GM23338 (cell line): ENCODE data around the gene L3MBTL4. TPM values are rescaled to one million over a fixed set of nuclear protein-coding genes. Genes with fewer than 3 reads are reported as not detected.

Experiments
- ATAC-seq: fragments of 200-7000 bp; cut with Tn5 transposase; 3 replicates; pipeline ENCODE4 v1.9.1; 2020
- DNase-seq: peaks from one replicate; pipeline ENCODE4 v3.0.0-alpha.2; 2015; ENCODE audit warnings: low spot score
- H2AFZ ChIP-seq: fragments of 200-600 bp; sonication (generic); 2 replicates; pipeline ENCODE4 v1.8.0; 2016; ENCODE audit warnings: antibody characterized with exemption, mild to moderate bottlenecking, moderate library complexity
- H3F3A ChIP-seq: fragments of 200-600 bp; sonication (generic); replicated peaks from 2 replicates; pipeline ENCODE4 v1.8.0; 2017; ENCODE audit warnings: antibody characterized with exemption, mixed run types, low read depth
- H3K27ac ChIP-seq: fragments of 200-600 bp; sonication (generic); 2 replicates; pipeline ENCODE4 v1.6.1; 2016; ENCODE audit warnings: low read depth
- H3K27me3 ChIP-seq: fragments of 200-600 bp; sonication (generic); 2 replicates; pipeline ENCODE4 v1.8.0; 2016; ENCODE audit warnings: mild to moderate bottlenecking, mixed run types, moderate library complexity; ENCODE audit not compliant: insufficient read depth
- H3K36me3 ChIP-seq: fragments of 200-600 bp; sonication (generic); 2 replicates; pipeline ENCODE4 v1.8.0; 2016; ENCODE audit warnings: mild to moderate bottlenecking; ENCODE audit not compliant: insufficient read depth
- H3K4me1 ChIP-seq: fragments of 200-600 bp; sonication (generic); 2 replicates; pipeline ENCODE4 v1.8.0; 2016; ENCODE audit warnings: mild to moderate bottlenecking, moderate library complexity; ENCODE audit not compliant: insufficient read depth
- H3K4me2 ChIP-seq: fragments of 200-600 bp; sonication (generic); 2 replicates; pipeline ENCODE4 v1.7.1; 2017; ENCODE audit warnings: mixed run types
- H3K4me3 ChIP-seq: fragments of 200-600 bp; sonication (generic); 2 replicates; pipeline ENCODE4 v1.6.1; 2016; ENCODE audit warnings: mixed run types
- H3K79me2 ChIP-seq: fragments of 200-600 bp; sonication (generic); replicated peaks from 2 replicates; pipeline ENCODE4 v1.8.0; 2017; ENCODE audit warnings: mild to moderate bottlenecking; ENCODE audit not compliant: insufficient read depth
- H3K9me2 ChIP-seq: fragments of 200-600 bp; sonication (generic); 2 replicates; pipeline ENCODE4 v1.8.0; 2017; ENCODE audit not compliant: insufficient read depth
- H4K20me1 ChIP-seq: fragments of 200-600 bp; sonication (generic); replicated peaks from 2 replicates; pipeline ENCODE4 v1.8.0; 2017; ENCODE audit warnings: mild to moderate bottlenecking; ENCODE audit not compliant: insufficient read depth
- H3K27ac Mint-ChIP-seq: 2 replicates; pipeline ENCODE4 v1.8.0; 2020; ENCODE audit warnings: inconsistent platforms, mild to moderate bottlenecking, moderate library complexity, mixed read lengths
- H3K27me3 Mint-ChIP-seq: 3 replicates; pipeline ENCODE4 v1.8.0; 2022; ENCODE audit warnings: low read depth, mild to moderate bottlenecking, moderate library complexity, mixed read lengths, inconsistent platforms; ENCODE audit not compliant: insufficient read depth, poor library complexity
- H3K36me3 Mint-ChIP-seq: 3 replicates; pipeline ENCODE4 v1.8.0; 2021; ENCODE audit warnings: low read depth, mild to moderate bottlenecking, inconsistent platforms, moderate library complexity, mixed read lengths
- H3K4me1 Mint-ChIP-seq: 3 replicates; pipeline ENCODE4 v1.8.0; 2020; ENCODE audit warnings: mild to moderate bottlenecking, inconsistent platforms, mixed read lengths
- H3K4me3 Mint-ChIP-seq: 3 replicates; pipeline ENCODE4 v1.8.0; 2021; ENCODE audit warnings: moderate library complexity, mild to moderate bottlenecking, inconsistent platforms, mixed read lengths
- H3K9me3 Mint-ChIP-seq: 3 replicates; pipeline ENCODE4 v1.8.0; 2020; ENCODE audit warnings: moderate library complexity, mild to moderate bottlenecking, inconsistent platforms, mixed read lengths
- CREB1 ChIP-seq: fragments of 250-450 bp; sonication (Bioruptor Pico); IDR thresholded peaks from 2 replicates; pipeline ENCODE4 v1.5.0; 2020; ENCODE audit warnings: low read depth, mild to moderate bottlenecking, moderate library complexity
- EZH2 ChIP-seq: fragments of 200-600 bp; sonication (generic); IDR thresholded peaks from one replicate; pipeline ENCODE4 v1.8.0; 2017; ENCODE audit warnings: antibody characterized with exemption, mild to moderate bottlenecking, low read depth; ENCODE audit not compliant: unreplicated experiment
- EZH2phosphoT487 ChIP-seq: fragments of 200-600 bp; sonication (generic); IDR thresholded peaks from one replicate; pipeline ENCODE4 v1.8.1; 2018; ENCODE audit warnings: antibody characterized with exemption; ENCODE audit not compliant: unreplicated experiment
- NANOG ChIP-seq: IDR thresholded peaks from 2 replicates; pipeline ENCODE4 v1.6.1; 2016; ENCODE audit warnings: antibody characterized with exemption, borderline replicate concordance
- POLR2AphosphoS5 ChIP-seq: IDR thresholded peaks from 2 replicates; pipeline ENCODE4 v1.6.1; 2016; ENCODE audit warnings: antibody characterized with exemption, low read depth
- STAT1 ChIP-seq: IDR thresholded peaks from one replicate; pipeline ENCODE4 v1.6.1; 2016; ENCODE audit warnings: antibody characterized with exemption; ENCODE audit not compliant: unreplicated experiment
- ZNF114 ChIP-seq: fragments of 250-450 bp; sonication (Bioruptor Pico); IDR thresholded peaks from 2 replicates; pipeline ENCODE4 v1.5.0; 2020; ENCODE audit warnings: mild to moderate bottlenecking, moderate library complexity
- ZNF331 ChIP-seq: fragments of 250-450 bp; sonication (Bioruptor Pico); IDR thresholded peaks from 2 replicates; pipeline ENCODE4 v1.5.0; 2020; ENCODE audit warnings: low read depth, mild to moderate bottlenecking, moderate library complexity
- polyA plus RNA-seq: library from polyadenylated mRNA; unstranded; fragments of >200 nt; fragmentation: Nextera tagmentation; extraction: Ambion mirVana; gene quantifications from 2 replicates; pipeline ENCODE4 v1.2.1, GENCODE V29; 2016
- total RNA-seq: library from RNA; depleted of rRNA; stranded (reverse); fragments of >200 nt; shearing (Covaris generic); gene quantifications from 2 replicates; pipeline ENCODE4 v1.2.3, GENCODE V29; 2014
- TF ChIP-seq, protein P1 (sequence below): IDR thresholded peaks from 2 replicates; pipeline ENCODE4 v1.6.1; 2016; ENCODE audit warnings: antibody characterized with exemption
- TF ChIP-seq, protein P2 (sequence below), 2 experiments: fragments of 200-600 bp in 1 of 2; sonication (generic) in 1 of 2; conservative IDR thresholded peaks; 2 replicates each; pipeline versions ENCODE4 v1.5.1 to v1.6.1; 2016 to 2017; ENCODE audit warnings: antibody characterized with exemption in 2 of 2, low read depth in 2 of 2, mild to moderate bottlenecking in 2 of 2, moderate library complexity in 1 of 2
- TF ChIP-seq, protein P3 (sequence below): IDR thresholded peaks from one replicate; pipeline ENCODE4 v1.6.1; 2018; ENCODE audit warnings: antibody characterized with exemption; ENCODE audit not compliant: unreplicated experiment

The L3MBTL4 gene
- total and polyA plus RNA-seq, 2 experiments from 2014 or later = 0.48 to 2.8 TPM

DNA sequence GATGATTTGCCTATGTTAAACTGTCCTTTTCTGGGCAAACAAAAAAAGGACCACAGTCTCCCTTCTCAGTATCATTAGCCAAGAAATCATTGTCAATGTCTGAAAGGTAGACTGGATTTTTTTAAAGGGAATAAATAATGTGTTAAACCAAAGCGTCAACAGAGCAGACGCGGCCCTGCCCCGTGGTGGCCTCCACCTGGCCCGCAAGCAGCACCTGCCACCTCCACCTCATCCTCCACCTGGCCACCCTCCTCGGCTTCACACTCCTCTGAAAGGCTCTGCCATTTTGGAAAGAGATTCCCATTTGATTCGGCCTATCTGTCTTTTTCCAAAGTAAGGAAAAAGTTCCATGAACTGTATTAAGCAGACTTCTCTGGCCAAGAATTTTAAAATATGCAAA lies 451.4 kb downstream of the L3MBTL4 start:
- Histone ChIP-seq H3F3A (no peaks in the 10 kb centered on the region), H3K27ac (no peak overlapping the region), H2AFZ (no peak overlapping the region), H3K9me2 (0 out of 2 replicates have a peak, but pooled peaks cover 4% of the 10 kb centered on the region), H3K4me2 (no peak overlapping the region), H3K27me3 (no peaks in the 10 kb centered on the region), H3K79me2 (no peaks in the 10 kb centered on the region), H3K36me3 (no peaks in the 10 kb centered on the region), H3K4me1 (no peaks in the 10 kb centered on the region), H4K20me1 (no peaks in the 10 kb centered on the region), H3K4me3 (no peak overlapping the region)
- no peak for ATAC-seq
- Mint-ChIP-seq H3K4me3 (no peak overlapping the region), H3K4me1 (peaks cover 23% of the 10 kb centered on the region), H3K27ac (no peak overlapping the region), H3K27me3 (peaks cover 13% of the 10 kb centered on the region), H3K36me3 (no peaks in the 10 kb centered on the region), H3K9me3 (no peaks in the 10 kb centered on the region)
- no peak for TF ChIP-seq CREB1 (CRISPR knock-in tag)
- TF ChIP-seq, protein P1, sequence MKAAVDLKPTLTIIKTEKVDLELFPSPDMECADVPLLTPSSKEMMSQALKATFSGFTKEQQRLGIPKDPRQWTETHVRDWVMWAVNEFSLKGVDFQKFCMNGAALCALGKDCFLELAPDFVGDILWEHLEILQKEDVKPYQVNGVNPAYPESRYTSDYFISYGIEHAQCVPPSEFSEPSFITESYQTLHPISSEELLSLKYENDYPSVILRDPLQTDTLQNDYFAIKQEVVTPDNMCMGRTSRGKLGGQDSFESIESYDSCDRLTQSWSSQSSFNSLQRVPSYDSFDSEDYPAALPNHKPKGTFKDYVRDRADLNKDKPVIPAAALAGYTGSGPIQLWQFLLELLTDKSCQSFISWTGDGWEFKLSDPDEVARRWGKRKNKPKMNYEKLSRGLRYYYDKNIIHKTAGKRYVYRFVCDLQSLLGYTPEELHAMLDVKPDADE = no peak
- no peak for TF ChIP-seq ZNF331
- TF ChIP-seq ZNF114 (CRISPR knock-in tag) = no peak
- DNase-seq = no peak

DNA sequence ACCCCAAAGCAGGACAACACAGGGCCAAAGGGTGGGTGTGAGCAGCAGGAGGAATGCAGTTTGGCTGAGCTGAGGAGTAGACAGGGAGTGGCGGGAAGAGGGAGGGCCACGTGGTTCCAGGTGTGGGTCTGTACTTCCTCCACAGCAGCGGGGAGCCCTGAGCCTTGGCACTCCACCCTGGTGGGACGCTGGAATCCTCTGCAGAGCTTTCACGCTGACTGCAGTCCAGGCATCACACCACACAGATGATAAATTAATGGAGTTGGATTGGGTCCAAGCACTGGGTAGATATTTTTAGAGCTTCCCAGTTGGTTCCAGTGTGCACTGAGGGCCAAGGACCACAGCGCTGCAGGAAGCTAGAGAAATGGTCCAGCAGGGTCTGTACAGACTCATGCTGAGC lies 452.3 kb downstream of the L3MBTL4 start:
- no peak overlapping the region for H3K4me3 Mint-ChIP-seq
- no peaks in the 10 kb centered on the region for H3K9me3 Mint-ChIP-seq
- 0 out of 2 replicates have a peak, but pooled peaks cover 4% of the 10 kb centered on the region for H3K9me2 ChIP-seq
- H3K27me3 Mint-ChIP-seq = peaks cover 13% of the 10 kb centered on the region
- DNase-seq = no peak
- H3K4me1 ChIP-seq = no peaks in the 10 kb centered on the region
- H3K4me3 ChIP-seq = no peak overlapping the region
- H3K27ac Mint-ChIP-seq = no peak overlapping the region
- H4K20me1 ChIP-seq = no peaks in the 10 kb centered on the region
- H2AFZ ChIP-seq = no peak overlapping the region
- no peak overlapping the region for H3K4me2 ChIP-seq
- no peaks in the 10 kb centered on the region for H3F3A ChIP-seq
- no peak for ATAC-seq
- H3K27ac ChIP-seq = no peak overlapping the region
- no peaks in the 10 kb centered on the region for H3K27me3 ChIP-seq
- H3K36me3 ChIP-seq = no peaks in the 10 kb centered on the region
- peaks cover 23% of the 10 kb centered on the region for H3K4me1 Mint-ChIP-seq
- H3K36me3 Mint-ChIP-seq = no peaks in the 10 kb centered on the region
- no peaks in the 10 kb centered on the region for H3K79me2 ChIP-seq
- TF ChIP-seq, protein P2, sequence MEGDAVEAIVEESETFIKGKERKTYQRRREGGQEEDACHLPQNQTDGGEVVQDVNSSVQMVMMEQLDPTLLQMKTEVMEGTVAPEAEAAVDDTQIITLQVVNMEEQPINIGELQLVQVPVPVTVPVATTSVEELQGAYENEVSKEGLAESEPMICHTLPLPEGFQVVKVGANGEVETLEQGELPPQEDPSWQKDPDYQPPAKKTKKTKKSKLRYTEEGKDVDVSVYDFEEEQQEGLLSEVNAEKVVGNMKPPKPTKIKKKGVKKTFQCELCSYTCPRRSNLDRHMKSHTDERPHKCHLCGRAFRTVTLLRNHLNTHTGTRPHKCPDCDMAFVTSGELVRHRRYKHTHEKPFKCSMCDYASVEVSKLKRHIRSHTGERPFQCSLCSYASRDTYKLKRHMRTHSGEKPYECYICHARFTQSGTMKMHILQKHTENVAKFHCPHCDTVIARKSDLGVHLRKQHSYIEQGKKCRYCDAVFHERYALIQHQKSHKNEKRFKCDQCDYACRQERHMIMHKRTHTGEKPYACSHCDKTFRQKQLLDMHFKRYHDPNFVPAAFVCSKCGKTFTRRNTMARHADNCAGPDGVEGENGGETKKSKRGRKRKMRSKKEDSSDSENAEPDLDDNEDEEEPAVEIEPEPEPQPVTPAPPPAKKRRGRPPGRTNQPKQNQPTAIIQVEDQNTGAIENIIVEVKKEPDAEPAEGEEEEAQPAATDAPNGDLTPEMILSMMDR (conservative IDR thresholded peaks at IDR 0.05; ENCODE audit: low read depth in 2 of 2) = no peak
- TF ChIP-seq, protein P1 = no peak
- no peak for TF ChIP-seq POLR2AphosphoS5
- no peak for TF ChIP-seq ZNF331
- TF ChIP-seq ZNF114 (CRISPR knock-in tag) = no peak
- TF ChIP-seq, protein P3, sequence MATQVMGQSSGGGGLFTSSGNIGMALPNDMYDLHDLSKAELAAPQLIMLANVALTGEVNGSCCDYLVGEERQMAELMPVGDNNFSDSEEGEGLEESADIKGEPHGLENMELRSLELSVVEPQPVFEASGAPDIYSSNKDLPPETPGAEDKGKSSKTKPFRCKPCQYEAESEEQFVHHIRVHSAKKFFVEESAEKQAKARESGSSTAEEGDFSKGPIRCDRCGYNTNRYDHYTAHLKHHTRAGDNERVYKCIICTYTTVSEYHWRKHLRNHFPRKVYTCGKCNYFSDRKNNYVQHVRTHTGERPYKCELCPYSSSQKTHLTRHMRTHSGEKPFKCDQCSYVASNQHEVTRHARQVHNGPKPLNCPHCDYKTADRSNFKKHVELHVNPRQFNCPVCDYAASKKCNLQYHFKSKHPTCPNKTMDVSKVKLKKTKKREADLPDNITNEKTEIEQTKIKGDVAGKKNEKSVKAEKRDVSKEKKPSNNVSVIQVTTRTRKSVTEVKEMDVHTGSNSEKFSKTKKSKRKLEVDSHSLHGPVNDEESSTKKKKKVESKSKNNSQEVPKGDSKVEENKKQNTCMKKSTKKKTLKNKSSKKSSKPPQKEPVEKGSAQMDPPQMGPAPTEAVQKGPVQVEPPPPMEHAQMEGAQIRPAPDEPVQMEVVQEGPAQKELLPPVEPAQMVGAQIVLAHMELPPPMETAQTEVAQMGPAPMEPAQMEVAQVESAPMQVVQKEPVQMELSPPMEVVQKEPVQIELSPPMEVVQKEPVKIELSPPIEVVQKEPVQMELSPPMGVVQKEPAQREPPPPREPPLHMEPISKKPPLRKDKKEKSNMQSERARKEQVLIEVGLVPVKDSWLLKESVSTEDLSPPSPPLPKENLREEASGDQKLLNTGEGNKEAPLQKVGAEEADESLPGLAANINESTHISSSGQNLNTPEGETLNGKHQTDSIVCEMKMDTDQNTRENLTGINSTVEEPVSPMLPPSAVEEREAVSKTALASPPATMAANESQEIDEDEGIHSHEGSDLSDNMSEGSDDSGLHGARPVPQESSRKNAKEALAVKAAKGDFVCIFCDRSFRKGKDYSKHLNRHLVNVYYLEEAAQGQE = no peak
- no peak for TF ChIP-seq NANOG
- no peak for TF ChIP-seq CREB1 (CRISPR knock-in tag)
- no peak for TF ChIP-seq STAT1
- no peak for TF ChIP-seq EZH2
- TF ChIP-seq EZH2phosphoT487 = no peak
